Measurements from ENCODE around the gene SENP6. TPM values are rescaled to one million over a fixed set of nuclear protein-coding genes. Genes with fewer than 3 reads are reported as not detected.

Gene SENP6
- total RNA-seq, 1 experiment from 2014 or later: 116 TPM

- no peak overlapping the region for H3K4ac ChIP-seq (ENCODE audit: low read depth, low read length)
- peaks cover 0 to 4% (median 4%) of the 10 kb centered on the region in 3 experiments; a peak in 2 of 7 replicates for H3K36me3 Mint-ChIP-seq (ENCODE audit: insufficient read depth in 1 of 3, low read depth in 3 of 3)
- no peak overlapping the region for H3K9ac ChIP-seq (ENCODE audit: extremely low read depth, insufficient read length, low read length)
- H3K23ac ChIP-seq (ENCODE audit: insufficient read length, low read depth, low read length): no peak overlapping the region
- no peak overlapping the region for H3K56ac ChIP-seq (ENCODE audit: insufficient read length, low read depth, low read length)
- no peaks in the 10 kb centered on the region for H3K9me3 ChIP-seq (ENCODE audit: control insufficient read depth, low read depth, low read length)
- DNase-seq: no peak
- H3K18ac ChIP-seq (ENCODE audit: insufficient read length, low read depth, low read length): no peak overlapping the region
- H2BK5ac ChIP-seq (ENCODE audit: insufficient read length, low read length): no peak overlapping the region
- no peak overlapping the region for H3K4me2 ChIP-seq (ENCODE audit: insufficient read depth, insufficient read length, low read length)
- no peaks in the 10 kb centered on the region for H3K79me1 ChIP-seq (ENCODE audit: insufficient read depth, low read depth, low read length, poor library complexity, severe bottlenecking)
- H3K14ac ChIP-seq (ENCODE audit: insufficient read depth, low read length): no peak overlapping the region
- no peak overlapping the region for H3K4me3 Mint-ChIP-seq
- peaks cover 14% of the 10 kb centered on the region in 2 experiments for H3K4me1 Mint-ChIP-seq
- H2BK12ac ChIP-seq (ENCODE audit: insufficient read length, low read depth, low read length): no peak overlapping the region
- H3K27me3 ChIP-seq (ENCODE audit: insufficient read depth, low read length): no peaks in the 10 kb centered on the region
- no peaks in the 10 kb centered on the region for H3K79me2 ChIP-seq (ENCODE audit: insufficient read depth, low read length)
- no CpG with 5 or more reads among the region's 5 CpGs for WGBS (ENCODE audit: extremely low coverage, insufficient read length, low lambda C conversion rate)
- H3K9me3 Mint-ChIP-seq: no peaks in the 10 kb centered on the region
- H3K27ac ChIP-seq (ENCODE audit: insufficient read length, low read depth, low read length): no peak overlapping the region
- H3K27ac Mint-ChIP-seq: no peak overlapping the region; a peak in 1 of 7 replicates
- no peak overlapping the region for H2AFZ ChIP-seq (ENCODE audit: low read length)
- H2AK5ac ChIP-seq (ENCODE audit: insufficient read length, low read length): no peak overlapping the region
- no peak for TF ChIP-seq CTCF (conservative IDR thresholded peaks at IDR 0.05)
- no peak overlapping the region for H4K91ac ChIP-seq (ENCODE audit: insufficient read length, low read depth, low read length)
- no peak overlapping the region for H3T11ph ChIP-seq (ENCODE audit: low read length)
- no peaks in the 10 kb centered on the region for H4K20me1 ChIP-seq (ENCODE audit: control insufficient read depth, insufficient read depth, insufficient read length)
- H2BK20ac ChIP-seq (ENCODE audit: low read depth, low read length, poor library complexity, severe bottlenecking): no peak overlapping the region
- no peak overlapping the region for H4K8ac ChIP-seq (replicated peaks; ENCODE audit: insufficient read length, low read depth, low read length)
- H3K23me2 ChIP-seq (ENCODE audit: insufficient read length, low read depth, low read length, poor library complexity, severe bottlenecking): no peaks in the 10 kb centered on the region
- no peaks in the 10 kb centered on the region for H3K27me3 Mint-ChIP-seq (ENCODE audit: low read depth)
- H3K4me1 ChIP-seq (ENCODE audit: insufficient read depth, low read length): no peaks in the 10 kb centered on the region
- no peak overlapping the region for H2BK15ac ChIP-seq (ENCODE audit: low read depth, low read length)
- H2BK120ac ChIP-seq (ENCODE audit: low read depth, low read length, poor library complexity, severe bottlenecking): no peak overlapping the region
- no peak overlapping the region for H4K5ac ChIP-seq (ENCODE audit: insufficient read length, low read depth, low read length)
These were observed 156.4 kb downstream of the SENP6 start for GRCh38 chr6:75758061-75758460.

Measured in H9 (cell line).